ENCODE data around the gene PHF19. TPM values are rescaled to one million over a fixed set of nuclear protein-coding genes. Genes with fewer than 3 reads are reported as not detected.

The PHF19 gene
- total RNA-seq, 2 donors from 2014 or later: 305 to 312 TPM

GRCh38 chr9:120855827-120856670, 20.9 kb downstream of the PHF19 start:
- no peak for ATAC-seq

GRCh38 chr9:120854596-120855327, 22.2 kb downstream of the PHF19 start:
- no peak for ATAC-seq
- no peaks in the 10 kb centered on the region for H3K9me3 Mint-ChIP-seq
- DNase-seq (ENCODE audit: low spot score in 2 of 2): no peak
- peak overlapping the region; percentile 65 to 70 for H3K27ac Mint-ChIP-seq
- H3K36me3 Mint-ChIP-seq: peaks cover 7 to 20% of the 10 kb centered on the region in 2 donors

More at GRCh38 chr9:120855827-120856670, 20.9 kb downstream of the PHF19 start:
- H3K9me3 Mint-ChIP-seq: no peaks in the 10 kb centered on the region
- H3K36me3 Mint-ChIP-seq: peaks cover 20 to 33% of the 10 kb centered on the region in 2 donors
- no peak for DNase-seq (ENCODE audit: low spot score in 2 of 2)
- peak overlapping the region; percentile 68 to 75 for H3K27ac Mint-ChIP-seq

GRCh38 chr9:120853198-120853597, 23.8 kb downstream of the PHF19 start:
- peak overlapping the region in 1 of 2 donors; percentile 36 for H3K27ac Mint-ChIP-seq
- no peak for ATAC-seq
- H3K36me3 Mint-ChIP-seq: peaks cover 7 to 10% of the 10 kb centered on the region in 2 donors

DNA sequence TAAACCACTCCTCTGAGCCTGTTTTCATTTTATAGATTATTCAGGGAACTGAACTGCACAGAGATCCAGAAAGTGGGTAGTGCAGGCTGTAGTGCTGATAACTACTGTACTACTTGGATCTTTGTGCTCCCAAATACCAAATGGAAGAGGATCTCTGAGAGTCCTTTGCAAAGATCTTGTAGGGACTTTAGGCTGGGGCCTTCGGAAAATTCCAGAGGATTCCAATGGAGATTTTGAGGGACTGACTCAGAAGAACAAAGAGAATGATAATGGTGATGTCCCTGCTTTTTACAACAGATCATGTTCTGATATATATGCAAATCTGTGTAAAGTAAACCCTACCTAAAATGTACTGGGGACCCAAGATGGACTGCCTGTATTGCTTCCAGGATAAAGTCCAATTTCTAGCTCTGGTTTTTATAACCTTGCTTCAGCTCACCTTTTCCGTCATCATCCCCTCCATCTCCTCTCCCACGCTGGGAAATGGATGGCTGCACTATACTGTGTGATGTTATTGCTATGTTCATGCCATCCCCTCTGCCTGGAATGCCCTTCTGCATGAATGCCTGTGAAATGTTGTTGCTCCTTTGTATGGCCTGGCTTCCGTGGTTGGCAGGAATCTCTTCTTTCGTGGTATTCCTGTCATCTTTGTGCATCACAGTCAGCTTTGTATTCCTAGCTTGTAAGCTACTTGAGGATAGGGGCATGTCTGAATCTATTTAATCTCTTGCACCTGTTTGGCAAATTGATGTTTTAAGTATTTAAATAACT, 24.6 kb downstream of the PHF19 start:
- Mint-ChIP-seq H3K36me3 (peaks cover 7 to 10% of the 10 kb centered on the region in 2 donors), H3K27ac (peak overlapping the region; percentile 36 to 58), H3K9me3 (no peaks in the 10 kb centered on the region)
- DNase-seq (ENCODE audit: low spot score in 2 of 2) (no peak), ATAC-seq (no peak)

More at GRCh38 chr9:120853198-120853597, 23.8 kb downstream of the PHF19 start:
- H3K9me3 Mint-ChIP-seq: no peaks in the 10 kb centered on the region
- no peak for DNase-seq (ENCODE audit: low spot score in 2 of 2)

DNA sequence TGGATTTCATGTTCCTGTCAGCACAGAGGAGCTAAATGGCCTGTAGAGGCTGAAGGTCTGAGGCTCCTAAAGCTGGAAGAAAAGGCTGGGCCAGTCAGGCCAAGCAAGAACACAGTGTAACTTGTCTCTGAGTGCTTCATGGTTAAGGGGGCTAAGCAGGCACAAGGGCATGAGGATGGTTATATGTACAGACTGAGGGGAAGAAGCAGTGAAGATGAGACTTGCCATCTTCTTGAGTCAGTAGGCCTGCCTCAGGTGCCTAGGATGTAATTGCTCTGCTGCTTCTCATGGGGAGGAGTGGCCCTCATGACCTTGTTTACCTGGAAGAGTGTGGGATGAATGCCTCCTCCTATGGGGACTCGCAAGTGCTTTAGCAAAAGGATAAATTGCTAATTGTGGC, 25.5 kb downstream of the PHF19 start:
- DNase-seq (ENCODE audit: low spot score in 2 of 2) (no peak), ATAC-seq (no peak)
- Mint-ChIP-seq H3K36me3 (peaks cover 7% of the 10 kb centered on the region in 2 donors), H3K27ac (peak overlapping the region; percentile 36 to 61), H3K9me3 (no peaks in the 10 kb centered on the region)

DNA sequence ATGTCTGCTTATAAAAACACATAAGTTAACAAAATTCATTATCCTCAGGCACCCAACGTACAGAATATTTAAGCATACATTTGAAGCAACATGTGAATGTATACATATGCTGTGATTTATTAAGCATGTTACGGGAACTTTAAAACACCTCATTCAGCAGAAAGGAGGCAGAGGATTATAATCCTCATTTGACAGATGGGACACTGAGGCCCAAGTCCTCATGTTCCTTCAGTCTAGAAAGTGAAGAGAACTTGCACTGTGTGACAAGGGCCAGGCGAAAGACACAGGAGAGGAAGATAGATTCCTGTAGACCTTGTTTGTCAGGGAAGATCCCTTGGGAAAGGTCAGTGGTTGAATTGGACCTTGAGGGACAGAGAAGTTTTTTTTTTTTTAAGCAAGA, 26.7 kb downstream of the PHF19 start:
- no peak for DNase-seq (ENCODE audit: low spot score in 2 of 2)
- Mint-ChIP-seq H3K9me3 (no peaks in the 10 kb centered on the region), H3K27ac (peak overlapping the region in 1 of 2 donors; percentile 36), H3K36me3 (peaks cover 4 to 17% of the 10 kb centered on the region in 2 donors)
- no peak for ATAC-seq

GRCh38 chr9:120846906-120847305, 30.1 kb downstream of the PHF19 start:
- H3K36me3 Mint-ChIP-seq: peaks cover 18 to 44% of the 10 kb centered on the region in 2 donors

GRCh38 chr9:120846251-120846889, 30.6 kb downstream of the PHF19 start:
- peak overlapping the region; percentile 95 to 98 for H3K27ac Mint-ChIP-seq
- ATAC-seq: peak; percentile 15 to 66
- peaks cover 23 to 49% of the 10 kb centered on the region in 2 donors for H3K36me3 Mint-ChIP-seq
- no peaks in the 10 kb centered on the region for H3K9me3 Mint-ChIP-seq
- DNase-seq (ENCODE audit: low spot score in 2 of 2): no peak

More at GRCh38 chr9:120846906-120847305, 30.1 kb downstream of the PHF19 start:
- H3K9me3 Mint-ChIP-seq: no peaks in the 10 kb centered on the region
- DNase-seq (ENCODE audit: low spot score in 2 of 2) (no peak), ATAC-seq (no peak)
- peak overlapping the region; percentile 95 to 98 for H3K27ac Mint-ChIP-seq

DNA sequence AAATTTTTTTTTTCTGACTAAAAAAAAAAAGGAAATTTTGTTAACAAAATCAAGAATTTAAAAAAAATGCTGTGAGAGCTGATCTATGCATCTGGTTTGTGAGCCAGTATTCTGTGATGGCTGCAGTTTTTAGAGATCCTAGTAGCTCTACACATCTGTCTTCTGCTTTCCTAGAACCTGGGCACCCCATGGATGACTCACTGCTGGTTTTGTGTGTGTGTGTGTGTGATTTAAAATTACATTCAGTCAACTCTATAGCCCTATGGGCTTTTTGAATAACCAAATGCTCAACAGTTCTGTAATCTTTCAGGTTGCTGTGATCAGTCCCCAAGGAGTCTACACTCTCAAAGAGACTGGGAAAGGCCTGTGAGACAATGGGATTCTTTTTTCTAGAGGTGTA, 31.7 kb downstream of the PHF19 start:
- Mint-ChIP-seq H3K27ac (peak overlapping the region; percentile 95 to 98), H3K9me3 (no peaks in the 10 kb centered on the region), H3K36me3 (peaks cover 27 to 49% of the 10 kb centered on the region in 2 donors)
- peak in 1 of 2 donors; percentile 51 for DNase-seq (ENCODE audit: low spot score in 2 of 2)
- ATAC-seq: peak; percentile 32 to 49

DNA sequence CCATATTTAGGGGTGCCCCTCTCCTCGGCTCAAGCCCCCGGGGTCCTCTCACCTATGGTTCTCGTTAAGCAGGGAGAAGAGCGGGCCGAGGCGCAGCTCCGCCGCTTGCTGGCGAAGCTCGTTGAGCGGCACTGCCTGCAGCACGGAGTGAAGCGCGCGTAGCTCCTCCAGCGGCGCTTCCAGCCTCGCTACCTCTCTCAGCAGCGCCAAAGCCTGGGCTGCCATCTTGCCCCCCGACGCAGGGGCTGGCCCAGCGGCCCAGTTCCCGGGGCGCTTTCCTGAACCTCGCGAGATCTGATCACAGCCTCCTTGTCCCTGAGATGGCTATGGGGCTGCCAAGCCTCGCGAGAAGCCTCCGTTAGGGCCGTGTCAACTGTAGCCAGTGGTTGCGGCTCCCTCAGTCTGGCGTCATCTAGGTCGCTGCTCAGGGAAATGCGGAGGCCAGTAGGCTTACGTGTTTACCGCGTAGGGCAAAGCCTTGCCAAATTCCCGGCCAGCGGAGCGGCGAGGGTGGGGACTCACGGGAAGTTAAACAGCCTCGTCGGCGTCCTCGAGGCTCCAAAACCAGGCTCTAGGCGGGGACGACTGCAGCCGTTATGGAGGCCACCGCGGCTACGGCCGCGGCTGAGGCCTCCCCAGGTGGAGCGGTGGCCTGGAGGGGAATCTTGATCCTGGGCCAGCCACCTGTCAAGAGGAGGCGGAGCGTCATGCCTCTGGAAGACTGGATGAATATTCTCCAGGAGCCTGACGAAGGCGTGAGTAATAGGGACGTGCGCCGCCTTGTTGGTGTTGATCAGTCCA, 34.1 kb downstream of the PHF19 start, which contains the start of gene PSMD5:
Gene PSMD5, minus strand, starts transcription at position 238 of the 801 bp plus-strand sequence. Its CDS starts 13 bp downstream, at position 225.
- Mint-ChIP-seq H3K27ac (peak within 1 kb of the TSS; percentile 95 to 98), H3K36me3 (peaks cover 41 to 43% of the 10 kb centered on the region in 2 donors), H3K9me3 (no peaks in the 10 kb centered on the region)
- peak; percentile 96 to 99 for DNase-seq (ENCODE audit: low spot score in 2 of 2)
- peak; percentile 85 to 93 for ATAC-seq

DNA sequence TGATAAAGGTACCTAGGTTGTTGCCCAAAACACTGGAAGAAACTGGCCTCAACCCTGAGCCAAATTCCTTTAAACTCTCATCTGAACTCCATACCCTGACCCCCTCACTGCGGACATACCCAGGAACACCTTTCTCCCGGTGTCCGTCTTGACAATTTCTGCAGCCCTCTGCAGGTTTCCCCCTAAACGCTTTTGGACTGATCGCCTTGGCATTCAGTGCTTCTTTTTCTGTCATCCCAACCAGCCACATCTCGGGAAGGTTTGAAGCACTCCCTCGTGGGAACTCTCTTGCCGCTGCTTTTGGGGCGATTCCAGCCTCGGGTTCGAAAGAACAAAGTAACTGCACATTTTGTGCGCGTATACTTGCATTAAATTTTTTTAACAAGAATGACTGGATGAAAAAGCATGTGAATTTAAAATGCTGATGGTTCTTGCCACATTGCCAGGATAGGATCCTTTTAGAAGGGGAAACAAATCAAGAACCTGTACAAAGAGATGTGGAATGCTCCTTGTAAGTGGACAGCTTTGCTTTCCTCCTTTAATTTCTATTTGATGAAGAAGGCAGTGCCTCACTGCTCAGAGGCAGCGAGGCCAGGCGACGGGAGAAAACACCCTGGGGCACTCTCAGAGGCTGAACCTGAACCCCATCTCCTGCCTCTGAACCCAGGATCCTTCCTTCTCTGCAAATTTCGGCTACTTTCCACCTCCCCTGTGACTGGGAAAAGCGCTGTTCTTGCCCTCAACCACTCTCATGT, 34.9 kb downstream of the PHF19 start:
- H3K9me3 Mint-ChIP-seq: no peaks in the 10 kb centered on the region
- no peak for ATAC-seq
- no peak for DNase-seq (ENCODE audit: low spot score in 2 of 2)
- H3K27ac Mint-ChIP-seq: peak overlapping the region; percentile 95 to 98
- H3K36me3 Mint-ChIP-seq: peaks cover 42 to 49% of the 10 kb centered on the region in 2 donors

DNA sequence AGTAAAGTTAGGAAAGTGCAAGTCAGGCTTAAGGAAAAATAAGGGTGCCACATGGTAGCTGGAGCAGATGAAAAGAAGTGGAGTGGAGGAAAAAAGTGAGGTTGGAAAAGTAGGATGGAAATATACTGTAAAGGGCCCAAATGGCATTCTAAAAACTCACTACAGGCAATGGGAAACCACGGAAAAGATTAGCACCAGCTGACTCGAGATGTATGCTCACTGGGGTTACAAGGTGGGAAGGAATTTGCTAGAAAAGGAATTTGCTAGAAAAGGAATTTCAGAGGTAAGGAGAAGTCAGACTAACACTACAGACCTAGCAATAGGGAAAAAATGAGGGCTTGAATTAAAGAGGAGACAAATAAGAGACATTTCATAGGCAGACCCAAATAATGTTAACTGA, 37.8 kb downstream of the PHF19 start:
- ATAC-seq (no peak), DNase-seq (ENCODE audit: low spot score in 2 of 2) (no peak)
- Mint-ChIP-seq H3K36me3 (peaks cover 33 to 51% of the 10 kb centered on the region in 2 donors), H3K9me3 (no peaks in the 10 kb centered on the region), H3K27ac (peak overlapping the region in 1 of 2 donors; percentile 74)

DNA sequence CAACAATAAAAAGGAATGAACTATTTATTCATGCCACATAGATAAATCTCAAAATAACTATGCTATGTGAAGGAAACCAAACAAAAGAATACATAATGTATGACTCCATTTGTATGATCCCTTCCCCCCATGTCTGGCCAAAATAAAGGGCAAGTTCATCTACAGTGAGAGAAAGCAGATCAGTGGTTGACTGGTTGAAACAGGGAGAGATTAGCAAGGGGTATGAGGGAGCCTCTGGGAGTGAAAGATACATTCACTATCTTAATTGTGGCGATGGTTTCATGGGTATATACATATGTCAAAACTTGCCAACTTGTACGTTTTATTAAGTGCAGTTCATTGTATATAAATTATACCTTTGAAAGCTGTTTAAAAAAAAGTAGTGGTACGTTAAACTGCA, 39.1 kb downstream of the PHF19 start:
- H3K27ac Mint-ChIP-seq: no peak overlapping the region
- no peak for DNase-seq (ENCODE audit: low spot score in 2 of 2)
- H3K36me3 Mint-ChIP-seq: peaks cover 22 to 47% of the 10 kb centered on the region in 2 donors
- no peak for ATAC-seq
- no peaks in the 10 kb centered on the region for H3K9me3 Mint-ChIP-seq

DNA sequence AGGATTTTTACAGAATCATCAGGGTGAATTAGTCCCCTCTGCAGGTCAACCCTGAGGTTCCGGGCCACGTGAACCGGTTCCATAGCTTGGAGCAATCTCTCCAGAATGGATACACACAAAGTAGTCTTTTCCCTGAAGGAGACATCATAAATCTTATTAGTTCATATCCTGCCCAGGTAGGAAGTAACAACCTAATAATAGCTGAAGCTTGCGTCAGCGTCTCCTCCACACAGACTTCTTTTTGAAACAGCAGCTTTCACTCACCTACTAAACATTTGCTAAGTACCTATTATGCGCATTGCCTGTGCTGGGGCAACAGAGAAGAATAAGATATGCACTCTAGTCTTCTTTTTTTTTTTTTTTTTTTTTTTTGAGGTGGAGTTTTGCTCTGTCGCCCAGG, 43.7 kb downstream of the PHF19 start:
- DNase-seq (ENCODE audit: low spot score in 2 of 2): no peak
- Mint-ChIP-seq H3K27ac (no peak overlapping the region), H3K9me3 (no peaks in the 10 kb centered on the region), H3K36me3 (peaks cover 6 to 36% of the 10 kb centered on the region in 2 donors)
- ATAC-seq: no peak

DNA sequence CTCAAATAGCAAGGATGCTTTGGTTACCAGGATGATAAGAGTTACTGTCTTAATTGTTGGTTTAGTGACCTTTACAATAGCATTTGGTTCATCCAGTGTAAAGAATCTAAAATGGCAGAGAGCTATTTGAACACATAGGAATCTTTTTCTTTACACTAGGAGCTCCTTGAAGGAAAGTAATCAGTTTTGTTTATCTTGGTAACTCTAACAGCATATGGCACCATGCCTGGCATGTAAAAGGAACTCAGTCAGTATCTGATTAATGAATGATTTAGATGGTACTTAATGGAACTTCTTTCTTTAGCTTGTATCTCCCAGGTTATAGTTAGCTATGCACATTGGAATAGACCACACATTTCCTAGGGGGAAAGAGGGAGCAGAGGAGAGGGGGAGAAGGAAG, 44.2 kb downstream of the PHF19 start:
- H3K9me3 Mint-ChIP-seq: no peaks in the 10 kb centered on the region
- ATAC-seq: no peak
- H3K27ac Mint-ChIP-seq: no peak overlapping the region
- DNase-seq (ENCODE audit: low spot score in 2 of 2): no peak
- peaks cover 6 to 34% of the 10 kb centered on the region in 2 donors for H3K36me3 Mint-ChIP-seq

Data from activated naive CD4-positive, alpha-beta T cell treated with anti-CD3 and anti-CD28 coated beads, Interleukin-2, amount 50 U/mL, for 72 hours (primary cell).